NCI-H2029 (cell line): Measurements from ENCODE around the gene IQSEC3.

ENCODE experiments used
- DNase-seq: peaks from one replicate; lab custom pipeline; 2025; lab: John Stamatoyannopoulos, UW

The IQSEC3 gene

GRCh38 chr12:197911-198695, 131.5 kb downstream of the IQSEC3 start:
- DNase-seq, result no peak

- DNase-seq, result no peak
These were observed 132.1 kb downstream of the IQSEC3 start for GRCh38 chr12:198705-199104.

GRCh38 chr12:201361-201760, 134.8 kb downstream of the IQSEC3 start:
- DNase-seq, result no peak

- DNase-seq, result peak; percentile 88
These were observed 135.6 kb downstream of the IQSEC3 start for GRCh38 chr12:202081-202731.

GRCh38 chr12:203074-203461, 136.5 kb downstream of the IQSEC3 start:
- DNase-seq, result no peak

GRCh38 chr12:203462-204260, 137.1 kb downstream of the IQSEC3 start:
- DNase-seq, result no peak

- no peak for DNase-seq
These were observed 137.7 kb downstream of the IQSEC3 start for GRCh38 chr12:204261-204678.

GRCh38 chr12:205026-205425, 138.5 kb downstream of the IQSEC3 start:
- no peak for DNase-seq

GRCh38 chr12:206746-207440, 140.3 kb downstream of the IQSEC3 start:
- no peak for DNase-seq

GRCh38 chr12:207804-208203, 141.2 kb downstream of the IQSEC3 start:
- DNase-seq, result no peak

- DNase-seq, result no peak
These were observed 142.2 kb downstream of the IQSEC3 start for GRCh38 chr12:208813-209212.

- no peak for DNase-seq
These were observed 142.7 kb downstream of the IQSEC3 start for GRCh38 chr12:209246-209645.

GRCh38 chr12:209851-210250, 143.3 kb downstream of the IQSEC3 start:
- no peak for DNase-seq

GRCh38 chr12:210277-211141, 143.9 kb downstream of the IQSEC3 start:
- no peak for DNase-seq

GRCh38 chr12:211142-211465, 144.5 kb downstream of the IQSEC3 start:
- no peak for DNase-seq

- no peak for DNase-seq
These were observed 145.3 kb downstream of the IQSEC3 start for GRCh38 chr12:211639-212414.

GRCh38 chr12:212415-212714, 145.8 kb downstream of the IQSEC3 start:
- DNase-seq, result no peak

- DNase-seq, result no peak
These were observed 146.4 kb downstream of the IQSEC3 start for GRCh38 chr12:212715-213526.

GRCh38 chr12:213527-213932, 147.0 kb downstream of the IQSEC3 start:
- DNase-seq, result no peak
